ENCODE data around the gene NANOS2.

GRCh38 chr19:45884682-45885555 lies 29.7 kb downstream of the NANOS2 start:
- TF ChIP-seq, protein P1, sequence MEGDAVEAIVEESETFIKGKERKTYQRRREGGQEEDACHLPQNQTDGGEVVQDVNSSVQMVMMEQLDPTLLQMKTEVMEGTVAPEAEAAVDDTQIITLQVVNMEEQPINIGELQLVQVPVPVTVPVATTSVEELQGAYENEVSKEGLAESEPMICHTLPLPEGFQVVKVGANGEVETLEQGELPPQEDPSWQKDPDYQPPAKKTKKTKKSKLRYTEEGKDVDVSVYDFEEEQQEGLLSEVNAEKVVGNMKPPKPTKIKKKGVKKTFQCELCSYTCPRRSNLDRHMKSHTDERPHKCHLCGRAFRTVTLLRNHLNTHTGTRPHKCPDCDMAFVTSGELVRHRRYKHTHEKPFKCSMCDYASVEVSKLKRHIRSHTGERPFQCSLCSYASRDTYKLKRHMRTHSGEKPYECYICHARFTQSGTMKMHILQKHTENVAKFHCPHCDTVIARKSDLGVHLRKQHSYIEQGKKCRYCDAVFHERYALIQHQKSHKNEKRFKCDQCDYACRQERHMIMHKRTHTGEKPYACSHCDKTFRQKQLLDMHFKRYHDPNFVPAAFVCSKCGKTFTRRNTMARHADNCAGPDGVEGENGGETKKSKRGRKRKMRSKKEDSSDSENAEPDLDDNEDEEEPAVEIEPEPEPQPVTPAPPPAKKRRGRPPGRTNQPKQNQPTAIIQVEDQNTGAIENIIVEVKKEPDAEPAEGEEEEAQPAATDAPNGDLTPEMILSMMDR (IDR thresholded peaks at IDR 0.05; ENCODE audit: low read length), result no peak
- no peak for TF ChIP-seq EZH2 (optimal IDR thresholded peaks at IDR 0.05; ENCODE audit: low read depth, low read length)
- TF ChIP-seq EZH2phosphoT487 (IDR thresholded peaks at IDR 0.05; ENCODE audit: low read length), result no peak
